ENCODE data around the gene LZTS2.

LZTS2 gene

GRCh38 chr10:101035916-101036702 lies 36.5 kb downstream of the LZTS2 start:
- no peak for DNase-seq

DNA sequence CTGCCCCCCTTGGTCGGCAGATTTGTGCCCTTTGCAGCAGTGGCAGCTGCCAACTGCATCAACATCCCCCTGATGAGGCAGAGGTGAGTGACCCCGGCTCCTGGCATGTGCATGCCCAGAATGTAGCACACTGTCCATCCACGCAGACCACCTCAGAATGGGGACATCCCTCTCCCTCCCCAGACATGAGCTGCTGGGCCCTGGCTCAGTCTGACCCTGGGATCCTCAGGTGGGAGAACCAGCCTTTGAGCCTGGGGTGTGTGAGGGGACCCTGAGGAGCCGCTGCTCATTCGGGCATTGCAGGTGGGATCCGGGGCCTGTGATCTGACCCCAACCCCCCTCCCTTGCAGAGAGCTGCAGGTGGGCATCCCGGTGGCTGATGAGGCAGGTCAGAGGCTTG lies 37.1 kb downstream of the LZTS2 start:
- DNase-seq: no peak

- no peak for DNase-seq
Observed at GRCh38 chr10:101038484-101038883, 38.9 kb downstream of the LZTS2 start.

- DNase-seq: no peak
Observed at GRCh38 chr10:101040061-101040460, 40.5 kb downstream of the LZTS2 start.

DNA sequence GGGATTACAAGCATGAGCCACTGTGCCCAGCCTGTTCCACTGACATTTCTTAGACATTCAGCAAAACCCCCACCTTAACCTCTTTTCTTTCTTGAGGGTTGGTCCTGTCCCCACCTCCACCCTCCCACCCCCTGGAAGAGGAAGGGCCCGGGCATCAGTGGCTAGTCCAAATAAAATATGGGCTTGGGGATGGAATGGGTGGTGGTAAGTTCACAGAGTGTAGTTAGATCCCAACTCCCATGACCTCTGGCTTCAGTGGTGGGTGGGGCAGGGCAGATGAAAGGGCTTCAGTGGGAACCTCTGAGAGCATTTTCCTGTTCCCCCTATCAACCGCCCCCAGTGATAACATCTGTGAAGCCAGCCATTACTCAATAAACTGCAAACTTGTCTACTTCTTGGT lies 41.2 kb downstream of the LZTS2 start:
- no peak for DNase-seq

DNA sequence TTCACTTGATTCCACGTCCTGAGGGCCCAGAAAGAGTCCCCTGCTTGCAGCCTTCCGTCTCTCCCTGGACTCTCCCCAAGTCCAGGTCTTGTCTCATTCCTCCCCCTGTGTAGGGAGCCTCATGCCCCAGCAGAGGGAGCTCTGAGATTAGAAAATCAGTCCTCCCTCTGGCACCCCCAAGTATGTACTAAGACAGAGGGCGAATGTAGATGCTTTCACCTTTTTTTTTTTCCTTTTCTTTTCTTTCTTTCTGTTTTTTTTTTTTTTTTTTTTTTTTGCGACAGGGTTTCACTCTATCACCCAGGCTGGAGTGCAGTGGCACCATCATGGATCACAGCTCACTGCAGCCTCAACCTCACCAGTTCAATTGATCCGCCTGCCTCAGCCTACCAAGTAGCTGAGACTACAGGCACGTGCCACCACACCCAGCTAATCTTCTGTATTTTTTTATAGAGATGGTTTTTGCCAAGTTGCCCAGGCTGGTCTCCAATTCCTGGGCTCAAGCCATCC lies 41.7 kb downstream of the LZTS2 start:
- DNase-seq: peak; percentile 81

GRCh38 chr10:101042118-101042517 lies 42.5 kb downstream of the LZTS2 start:
- no peak for DNase-seq

DNA sequence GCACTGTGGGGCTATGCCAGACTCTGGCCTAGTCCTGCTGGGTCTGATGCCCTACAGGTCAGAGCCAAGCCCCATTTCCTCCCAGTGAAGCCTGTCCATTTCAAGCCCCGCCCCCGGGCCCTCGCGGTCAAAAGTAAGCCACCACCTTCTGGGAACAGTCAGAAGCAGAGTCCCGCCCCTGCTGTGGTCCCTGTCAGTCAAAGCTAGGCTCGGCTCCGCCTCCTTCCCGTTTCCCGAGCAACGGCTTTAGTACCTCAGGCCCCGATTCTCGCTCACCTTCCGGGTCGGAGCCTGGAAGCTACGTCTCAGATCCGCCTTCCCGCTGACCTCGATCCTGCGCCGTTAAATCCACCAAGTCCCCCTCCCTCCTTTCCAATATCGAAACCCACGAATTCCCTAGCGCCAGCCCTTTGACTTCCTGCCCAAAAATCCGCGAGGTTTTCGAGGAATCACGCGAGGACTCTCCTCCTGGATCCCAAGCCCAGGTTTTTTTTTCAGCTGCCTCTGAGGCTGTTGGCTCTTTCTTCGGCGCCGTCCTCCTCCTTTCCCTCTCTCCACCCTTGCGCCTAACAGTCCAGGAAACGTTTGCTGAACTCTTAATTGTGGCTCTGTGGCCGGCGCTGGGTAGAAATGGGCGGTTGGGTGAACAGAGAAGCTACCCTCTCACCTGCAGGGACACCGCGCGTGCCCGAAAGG lies 43.2 kb downstream of the LZTS2 start:
- peak; percentile 97 for DNase-seq

DNA sequence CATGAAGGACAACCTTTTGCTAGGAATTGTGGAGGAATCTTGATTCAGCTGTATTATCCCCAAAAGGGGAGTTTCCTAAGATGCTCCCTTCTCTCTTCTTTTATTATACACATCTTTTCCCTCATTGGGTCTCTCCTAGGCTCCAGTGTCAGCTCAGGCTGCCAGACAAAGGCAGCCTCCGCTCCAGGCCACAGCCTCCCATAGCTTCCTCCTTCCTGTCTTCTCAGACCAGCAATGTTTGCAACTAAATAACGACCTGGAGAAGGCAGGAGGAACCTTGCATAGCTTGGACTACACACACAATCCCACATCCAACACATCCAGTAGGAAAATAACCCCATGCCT lies 43.7 kb downstream of the LZTS2 start:
- peak; percentile 37 for DNase-seq

DNA sequence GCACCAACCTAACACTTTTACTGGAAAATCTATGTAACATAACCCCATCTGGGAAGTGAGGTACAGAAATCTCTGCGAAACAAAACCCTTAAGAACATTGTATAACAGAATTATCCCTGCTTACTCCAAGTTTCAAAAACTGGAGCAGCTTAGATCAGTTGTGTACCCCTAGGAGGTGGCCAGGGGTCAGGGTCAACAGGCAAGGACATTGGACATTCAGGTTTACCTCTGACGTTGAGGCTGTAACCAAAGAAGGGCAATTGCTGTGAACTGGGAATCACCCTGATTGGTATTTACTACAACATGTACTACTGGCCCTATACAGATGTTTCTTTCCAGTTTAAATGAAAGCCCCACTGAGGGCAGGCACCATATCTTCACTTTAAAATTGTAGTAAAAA lies 44.5 kb downstream of the LZTS2 start:
- no peak for DNase-seq

DNA sequence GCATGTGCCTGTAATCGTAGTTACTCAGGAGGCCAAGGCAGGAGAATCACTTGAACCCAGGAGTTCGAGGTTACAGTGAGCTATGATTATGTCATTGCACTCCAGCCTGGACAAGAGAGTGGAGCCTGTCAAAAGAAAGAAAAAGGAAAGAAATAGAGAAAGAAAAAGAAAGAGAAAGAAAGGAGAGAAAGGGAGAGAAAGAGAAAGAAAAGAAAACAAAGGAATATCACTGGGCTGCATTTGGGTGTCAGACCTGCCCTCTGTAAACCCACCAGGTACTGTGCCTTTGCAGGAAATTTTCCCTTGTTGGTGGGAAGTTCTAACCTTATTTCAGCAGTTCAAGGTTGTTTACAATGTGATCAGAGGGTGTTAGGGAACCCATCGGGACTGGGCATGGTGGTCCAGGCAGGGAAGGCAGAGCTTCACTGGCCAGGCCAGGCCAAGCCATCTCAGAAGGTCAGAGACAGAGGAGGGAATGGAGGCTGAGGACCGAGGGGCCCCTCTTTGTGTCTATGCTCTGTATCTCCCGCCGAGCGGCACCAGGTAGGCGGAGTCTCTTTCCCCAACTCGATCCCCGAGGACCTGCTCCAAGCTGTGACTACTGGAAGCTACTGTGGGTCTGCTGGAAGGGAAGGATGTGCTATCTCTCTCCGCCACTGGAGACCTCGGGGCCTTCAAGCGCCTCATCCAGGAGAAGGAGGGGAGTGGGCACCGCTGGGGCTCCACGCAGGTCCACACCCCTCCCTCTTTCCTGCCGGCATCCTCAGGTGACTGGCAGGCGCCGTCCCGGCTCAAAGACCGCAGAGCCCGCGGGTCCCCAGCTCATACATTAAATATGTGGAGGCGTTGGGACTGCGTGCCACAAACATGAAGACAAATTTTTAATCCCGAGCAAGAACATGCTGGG lies 47.0 kb downstream of the LZTS2 start:
- DNase-seq: no peak

DNA sequence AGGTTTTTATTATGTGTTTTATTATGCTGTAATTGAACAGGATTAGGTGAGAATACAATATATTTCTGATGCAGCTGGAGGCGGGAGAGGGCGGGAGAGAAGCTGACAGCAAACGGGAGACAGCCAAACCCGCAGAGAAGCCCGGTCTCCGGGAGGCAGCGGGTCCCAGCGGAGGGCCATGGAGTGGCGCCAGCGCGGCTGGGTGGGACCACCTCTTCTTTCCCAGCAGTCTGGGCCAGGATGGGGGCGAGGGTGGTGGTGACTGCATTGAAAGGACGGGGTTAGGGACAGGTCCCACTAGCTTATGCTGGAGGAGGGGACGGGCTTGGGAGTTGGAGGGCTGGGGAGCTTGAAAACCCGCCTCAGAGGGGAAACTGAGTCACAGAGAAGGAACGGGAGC lies 47.7 kb downstream of the LZTS2 start:
- no peak for DNase-seq

DNA sequence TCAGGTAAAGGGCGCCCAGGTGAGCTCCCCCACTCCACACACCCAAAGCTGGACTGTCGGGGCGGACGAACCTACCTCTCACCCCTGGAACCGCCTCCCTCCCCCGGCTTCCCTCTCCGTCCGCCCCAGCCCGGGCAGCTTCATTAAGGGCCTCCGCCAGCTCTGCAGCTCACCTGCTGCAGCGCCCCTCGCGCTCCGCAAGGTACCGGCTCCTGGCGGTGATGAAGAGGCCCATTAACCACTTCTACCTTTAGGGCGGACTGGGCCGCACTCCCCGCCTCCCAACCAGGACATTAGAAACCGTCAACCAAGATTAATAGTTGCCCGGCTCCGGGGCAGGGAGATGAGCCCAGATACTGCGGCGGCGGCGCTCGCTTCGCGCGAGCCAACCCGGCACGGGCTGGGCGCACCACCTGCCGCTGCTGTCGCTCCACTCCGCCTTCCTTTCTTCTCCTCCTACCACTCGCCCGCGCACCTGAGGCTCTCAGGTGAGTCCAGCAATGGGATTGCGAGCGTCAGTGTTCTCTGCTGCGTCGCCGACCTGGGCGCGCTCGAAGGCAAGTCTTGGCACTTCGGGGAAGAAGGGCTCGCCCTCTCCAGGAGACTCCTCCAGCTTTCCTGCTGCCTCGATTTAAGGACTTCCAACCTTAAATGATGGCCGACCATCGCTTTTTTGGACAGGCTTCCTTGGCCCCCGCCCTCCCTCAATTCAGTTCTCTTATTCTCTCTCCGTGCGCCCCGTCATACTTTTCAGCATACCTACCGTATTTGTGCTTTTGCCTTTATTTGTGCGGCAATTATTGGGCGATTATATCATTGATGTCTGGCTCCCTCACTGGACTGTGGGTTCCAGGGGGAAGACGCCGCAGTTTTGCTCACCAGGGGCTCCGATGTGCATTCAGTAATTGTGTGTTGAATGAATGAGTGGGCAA lies 48.6 kb downstream of the LZTS2 start:
- no peak for DNase-seq

DNA sequence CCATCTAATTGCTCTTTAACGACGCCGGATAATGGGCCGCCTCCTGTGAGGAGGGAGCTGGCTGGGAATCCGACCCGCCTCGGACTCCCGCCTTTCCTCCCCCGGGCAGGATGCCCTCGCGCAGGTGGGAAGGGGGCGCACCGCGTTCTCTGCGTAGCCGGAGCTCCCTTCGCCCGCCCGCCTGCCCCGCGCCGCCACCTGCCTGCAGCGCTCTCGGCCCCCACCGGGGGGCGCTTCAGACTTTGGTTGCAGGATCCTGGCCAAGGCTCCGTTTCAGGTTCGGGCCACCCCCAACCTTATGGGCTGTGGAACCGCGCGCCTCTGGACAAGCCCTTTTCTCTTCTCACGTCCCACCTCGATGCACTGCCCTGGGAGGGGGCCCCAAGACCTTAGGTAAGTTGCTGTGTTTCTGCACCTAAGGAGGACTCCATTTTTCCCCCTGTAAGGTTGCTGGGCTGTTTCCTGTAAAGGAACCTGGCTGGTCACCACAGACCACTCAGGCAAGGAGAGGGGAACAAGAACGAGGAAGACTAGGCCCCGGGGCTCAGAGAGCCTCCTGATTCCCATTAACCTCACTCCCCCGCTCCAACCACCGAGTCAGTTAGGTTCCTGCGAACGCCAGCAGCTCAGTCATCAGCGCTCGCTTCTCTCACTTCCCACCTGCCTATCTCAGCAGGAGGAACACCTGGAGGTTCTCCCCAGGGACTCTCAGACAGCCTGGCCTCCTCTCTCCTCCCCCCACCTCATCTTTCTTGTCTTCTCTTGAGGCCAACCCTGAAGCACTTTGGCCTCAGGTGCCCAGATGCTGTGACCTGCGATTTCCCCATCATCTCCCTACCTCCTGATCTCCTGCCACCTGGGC lies 50.8 kb downstream of the LZTS2 start:
- peak; percentile 39 for DNase-seq

DNA sequence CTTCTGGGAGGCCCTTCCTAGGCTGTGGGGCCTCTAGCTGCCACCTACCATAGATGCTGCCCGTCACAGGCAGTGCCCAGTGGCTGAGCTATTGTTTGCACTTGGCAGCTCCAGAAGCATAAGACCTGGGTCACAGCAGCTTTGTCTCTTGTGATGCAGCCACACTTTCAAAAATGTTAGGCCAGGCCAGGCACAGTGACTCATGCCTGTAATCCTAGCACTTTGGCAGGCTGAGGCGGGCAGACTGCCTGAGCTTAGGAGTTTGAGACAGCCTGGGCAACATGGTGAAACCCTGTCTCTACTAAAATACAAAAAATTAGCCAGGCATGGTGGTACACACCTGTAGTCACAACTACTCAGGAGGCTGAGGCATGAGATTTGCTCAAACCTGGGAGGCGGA lies 52.7 kb downstream of the LZTS2 start:
- DNase-seq: peak; percentile 53

- DNase-seq: no peak
Observed at GRCh38 chr10:101053516-101053915, 53.9 kb downstream of the LZTS2 start.

DNA sequence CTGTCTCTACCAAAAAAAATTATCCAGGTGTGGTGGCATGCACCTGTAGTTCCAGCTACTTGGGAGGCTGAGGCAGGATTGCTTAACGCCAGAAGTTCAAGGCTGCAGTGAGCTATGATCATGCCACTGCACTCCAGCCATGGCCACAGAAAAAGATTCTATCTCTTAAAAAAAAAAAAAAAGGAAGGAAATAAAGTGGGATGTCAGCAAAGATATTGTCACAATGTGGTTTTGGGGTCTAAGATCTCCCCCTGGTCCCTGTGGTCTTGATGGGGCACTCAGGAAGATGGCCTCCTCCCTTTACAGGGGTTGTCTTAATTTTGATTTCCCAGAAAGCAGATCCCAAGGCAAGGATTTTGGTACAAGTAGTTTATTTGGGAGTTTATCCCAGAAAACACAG lies 54.7 kb downstream of the LZTS2 start:
- DNase-seq: no peak

DNA sequence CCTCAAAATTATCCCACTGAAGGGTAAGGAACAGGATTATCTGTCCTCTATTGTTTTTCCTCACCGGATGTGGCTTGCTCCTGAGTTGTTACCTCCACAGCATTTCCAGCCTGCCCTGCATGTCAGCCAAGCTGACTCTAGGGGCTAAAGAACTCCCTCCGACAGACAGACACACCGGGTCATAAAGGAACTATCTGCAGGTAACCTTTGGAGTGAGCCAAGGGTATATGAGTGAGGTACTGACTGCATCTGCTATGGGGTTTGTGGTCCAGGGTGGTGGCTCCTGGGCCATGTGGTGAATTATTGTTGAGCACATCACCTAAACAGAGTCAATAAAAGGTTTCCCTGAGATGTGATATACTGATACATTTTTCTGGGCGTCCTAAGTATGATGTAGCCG lies 55.3 kb downstream of the LZTS2 start:
- DNase-seq: no peak

- DNase-seq: no peak
Observed at GRCh38 chr10:101055411-101055810, 55.8 kb downstream of the LZTS2 start.

GRCh38 chr10:101056365-101057151 lies 57.0 kb downstream of the LZTS2 start:
- DNase-seq: no peak
